SK-N-SH treated with all-trans-retinoic acid at 6 μM for 48 hours (cell line): Measurements from ENCODE around the gene ABI3.

ENCODE experiments used
- CSDC2 ChIP-seq: fragments of 250-450 bp; sonication (Bioruptor Pico); IDR thresholded peaks from 2 replicates; pipeline ENCODE4 v1.5.0; 2020; ENCODE audit warnings: mild to moderate bottlenecking, moderate library complexity
- ESRRG ChIP-seq: fragments of 250-450 bp; sonication (Bioruptor Pico); IDR thresholded peaks from 2 replicates; pipeline ENCODE4 v1.6.1; 2021; ENCODE audit warnings: mild to moderate bottlenecking
- ISL1 ChIP-seq: fragments of 250-450 bp; sonication (Bioruptor Pico); IDR thresholded peaks from 2 replicates; pipeline ENCODE4 v2.1.2; 2022; ENCODE audit warnings: mild to moderate bottlenecking, moderate library complexity
- OSR1 ChIP-seq: fragments of 250-450 bp; sonication (Bioruptor Pico); IDR thresholded peaks from 2 replicates; pipeline ENCODE4 v1.8.0; 2022; ENCODE audit warnings: moderate library complexity, mild to moderate bottlenecking, inconsistent platforms
- PPARA ChIP-seq: fragments of 250-450 bp; sonication (Bioruptor Pico); IDR thresholded peaks from 2 replicates; pipeline ENCODE4 v1.5.0; 2020; ENCODE audit warnings: mild to moderate bottlenecking, borderline replicate concordance
- SNAI2 ChIP-seq: fragments of 250-450 bp; sonication (Bioruptor Pico); IDR thresholded peaks from 2 replicates; pipeline ENCODE4 v1.5.0; 2020; ENCODE audit warnings: mild to moderate bottlenecking, moderate library complexity
- TCF4 ChIP-seq: fragments of 250-450 bp; sonication (Bioruptor Pico); IDR thresholded peaks from 2 replicates; pipeline ENCODE4 v1.8.0; 2021; ENCODE audit warnings: mild to moderate bottlenecking, moderate library complexity, borderline replicate concordance
- ZFP30 ChIP-seq: fragments of 450-650 bp; formaldehyde crosslinking; IDR thresholded peaks from 2 replicates; pipeline ENCODE4 v1.5.0; 2022; ENCODE audit warnings: mild to moderate bottlenecking, moderate library complexity
- ZNF8 ChIP-seq: fragments of 450-650 bp; formaldehyde crosslinking; IDR thresholded peaks from 2 replicates; pipeline ENCODE4 v1.5.0; 2020; ENCODE audit warnings: mild to moderate bottlenecking, moderate library complexity
- TF ChIP-seq, protein P1 (sequence below): fragments of 250-450 bp; sonication (Bioruptor Pico); IDR thresholded peaks from 2 replicates; pipeline ENCODE4 v1.8.0; 2020; ENCODE audit warnings: mild to moderate bottlenecking, moderate library complexity, borderline replicate concordance
- TF ChIP-seq, protein P2 (sequence below): fragments of 250-450 bp; sonication (Bioruptor Pico); IDR thresholded peaks from 2 replicates; pipeline ENCODE4 v1.8.0; 2021; ENCODE audit warnings: low read depth, mild to moderate bottlenecking, moderate library complexity, borderline replicate concordance

DNA sequence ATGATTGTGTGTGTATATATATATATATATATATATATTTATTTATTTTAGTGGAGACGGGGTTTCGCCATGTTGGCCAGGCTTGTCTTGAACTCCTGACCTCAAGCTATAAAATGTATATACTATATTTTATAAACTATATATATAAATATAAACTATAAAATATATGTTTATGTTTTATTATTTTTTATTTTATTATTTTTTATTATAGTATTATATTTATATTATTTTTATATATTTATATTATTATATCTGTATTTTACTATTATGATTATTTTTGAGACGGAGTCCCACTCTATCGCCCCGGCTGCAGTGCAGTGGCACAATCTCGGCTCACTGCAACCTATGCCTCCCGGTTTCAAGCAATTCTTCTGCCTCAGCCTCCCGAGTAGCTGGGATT, 30.5 kb downstream of the ABI3 start:
- TF ChIP-seq, protein P1, sequence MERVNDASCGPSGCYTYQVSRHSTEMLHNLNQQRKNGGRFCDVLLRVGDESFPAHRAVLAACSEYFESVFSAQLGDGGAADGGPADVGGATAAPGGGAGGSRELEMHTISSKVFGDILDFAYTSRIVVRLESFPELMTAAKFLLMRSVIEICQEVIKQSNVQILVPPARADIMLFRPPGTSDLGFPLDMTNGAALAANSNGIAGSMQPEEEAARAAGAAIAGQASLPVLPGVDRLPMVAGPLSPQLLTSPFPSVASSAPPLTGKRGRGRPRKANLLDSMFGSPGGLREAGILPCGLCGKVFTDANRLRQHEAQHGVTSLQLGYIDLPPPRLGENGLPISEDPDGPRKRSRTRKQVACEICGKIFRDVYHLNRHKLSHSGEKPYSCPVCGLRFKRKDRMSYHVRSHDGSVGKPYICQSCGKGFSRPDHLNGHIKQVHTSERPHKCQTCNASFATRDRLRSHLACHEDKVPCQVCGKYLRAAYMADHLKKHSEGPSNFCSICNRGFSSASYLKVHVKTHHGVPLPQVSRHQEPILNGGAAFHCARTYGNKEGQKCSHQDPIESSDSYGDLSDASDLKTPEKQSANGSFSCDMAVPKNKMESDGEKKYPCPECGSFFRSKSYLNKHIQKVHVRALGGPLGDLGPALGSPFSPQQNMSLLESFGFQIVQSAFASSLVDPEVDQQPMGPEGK (CRISPR knock-in tag), result no peak
- TF ChIP-seq, protein P2, sequence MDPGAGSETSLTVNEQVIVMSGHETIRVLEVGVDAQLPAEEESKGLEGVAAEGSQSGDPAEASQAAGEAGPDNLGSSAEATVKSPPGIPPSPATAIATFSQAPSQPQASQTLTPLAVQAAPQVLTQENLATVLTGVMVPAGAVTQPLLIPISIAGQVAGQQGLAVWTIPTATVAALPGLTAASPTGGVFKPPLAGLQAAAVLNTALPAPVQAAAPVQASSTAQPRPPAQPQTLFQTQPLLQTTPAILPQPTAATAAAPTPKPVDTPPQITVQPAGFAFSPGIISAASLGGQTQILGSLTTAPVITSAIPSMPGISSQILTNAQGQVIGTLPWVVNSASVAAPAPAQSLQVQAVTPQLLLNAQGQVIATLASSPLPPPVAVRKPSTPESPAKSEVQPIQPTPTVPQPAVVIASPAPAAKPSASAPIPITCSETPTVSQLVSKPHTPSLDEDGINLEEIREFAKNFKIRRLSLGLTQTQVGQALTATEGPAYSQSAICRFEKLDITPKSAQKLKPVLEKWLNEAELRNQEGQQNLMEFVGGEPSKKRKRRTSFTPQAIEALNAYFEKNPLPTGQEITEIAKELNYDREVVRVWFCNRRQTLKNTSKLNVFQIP, result no peak
- no peak for TF ChIP-seq ESRRG (CRISPR knock-in tag)
- TF ChIP-seq OSR1, result no peak
- TF ChIP-seq CSDC2 (CRISPR knock-in tag), result no peak
- TF ChIP-seq PPARA (CRISPR knock-in tag), result no peak
- TF ChIP-seq SNAI2 (CRISPR knock-in tag), result no peak
- TF ChIP-seq TCF4, result no peak
- TF ChIP-seq ZNF8 (CRISPR knock-in tag), result no peak
- TF ChIP-seq ZFP30 (CRISPR knock-in tag), result no peak
- no peak for TF ChIP-seq ISL1 (CRISPR knock-in tag)
